Liver (tissue), 9 donors: Measurements from ENCODE around the gene ATP10A. TPM values are rescaled to one million over a fixed set of nuclear protein-coding genes. Genes with fewer than 3 reads are reported as not detected.

ENCODE experiments used
- DNase-seq: peaks from one replicate; pipeline ENCODE4 v3.0.0-alpha.2; 2017; ENCODE audit warnings: low spot score
- H3K27ac ChIP-seq, 2 donors: one replicate each; pipeline ENCODE4 v1.7.0; 2013; ENCODE audit warnings: inconsistent platforms in 2 of 2, low read length in 2 of 2, control low read depth in 1 of 2, low read depth in 1 of 2, mild to moderate bottlenecking in 1 of 2
- H3K27me3 ChIP-seq, 4 donors: one replicate each; pipeline versions ENCODE4 v1.6.1 to v1.7.0; 2013; ENCODE audit warnings: low read length in 3 of 4, inconsistent platforms in 1 of 4, mild to moderate bottlenecking in 1 of 4, moderate library complexity in 1 of 4; ENCODE audit not compliant: control insufficient read depth in 4 of 4, insufficient read depth in 4 of 4
- H3K36me3 ChIP-seq, 4 donors: one replicate each; pipeline versions ENCODE4 v1.6.1 to v1.7.0; 2013; ENCODE audit warnings: low read length in 3 of 4, mild to moderate bottlenecking in 3 of 4, low read depth in 1 of 4, moderate library complexity in 1 of 4; ENCODE audit not compliant: control insufficient read depth in 4 of 4, insufficient read depth in 3 of 4
- H3K4me1 ChIP-seq, 4 donors: one replicate each; pipeline versions ENCODE4 v1.6.1 to v1.7.0; 2013; ENCODE audit warnings: low read length in 3 of 4, mild to moderate bottlenecking in 3 of 4, moderate library complexity in 1 of 4; ENCODE audit not compliant: control insufficient read depth in 4 of 4, insufficient read depth in 4 of 4
- H3K4me3 ChIP-seq, 3 donors: one replicate each; pipeline versions ENCODE4 v1.6.1 to v1.7.0; 2013; ENCODE audit warnings: low read length in 3 of 3, control low read depth in 1 of 3, low read depth in 1 of 3, mild to moderate bottlenecking in 1 of 3
- H3K9ac ChIP-seq, 2 donors: one replicate each; pipeline ENCODE4 v1.7.0; 2013; ENCODE audit warnings: low read length in 2 of 2, mild to moderate bottlenecking in 2 of 2, moderate library complexity in 2 of 2, control low read depth in 1 of 2, low read depth in 1 of 2
- H3K9me3 ChIP-seq, 4 donors: one replicate each; pipeline versions ENCODE4 v1.6.1 to v1.7.0; 2013; ENCODE audit warnings: low read length in 3 of 4; ENCODE audit not compliant: control insufficient read depth in 4 of 4
- EGR1 ChIP-seq, 2 donors: IDR thresholded peaks; 2 replicates each; pipeline ENCODE4 v1.6.1; 2016 to 2018; ENCODE audit warnings: antibody characterized with exemption in 2 of 2, low read depth in 2 of 2
- FOXA1 ChIP-seq: IDR thresholded peaks from 2 replicates; pipeline ENCODE4 v1.6.1; 2016; ENCODE audit warnings: antibody characterized with exemption
- FOXA2 ChIP-seq: IDR thresholded peaks from 2 replicates; pipeline ENCODE4 v1.6.1; 2016; ENCODE audit warnings: antibody characterized with exemption
- GABPA ChIP-seq, 2 donors: IDR thresholded peaks in 1 of 2; conservative IDR thresholded peaks in 1 of 2; 2 replicates each; pipeline ENCODE4 v1.6.1; 2016; ENCODE audit warnings: antibody characterized with exemption in 2 of 2, mild to moderate bottlenecking in 1 of 2, moderate library complexity in 1 of 2
- JUND ChIP-seq, 2 donors: IDR thresholded peaks; 2 replicates each; pipeline ENCODE4 v1.6.1; 2016; ENCODE audit warnings: antibody characterized with exemption in 2 of 2
- MAX ChIP-seq: IDR thresholded peaks from 2 replicates; pipeline ENCODE4 v1.6.1; 2016; ENCODE audit warnings: antibody characterized with exemption
- NR2F2 ChIP-seq: IDR thresholded peaks from 2 replicates; pipeline ENCODE4 v1.6.1; 2016; ENCODE audit warnings: antibody characterized with exemption
- RXRA ChIP-seq, 2 donors: IDR thresholded peaks; 2 replicates each; pipeline ENCODE4 v1.6.1; 2017 to 2018; ENCODE audit warnings: antibody characterized with exemption in 2 of 2, mild to moderate bottlenecking in 1 of 2
- SP1 ChIP-seq: IDR thresholded peaks from 2 replicates; pipeline ENCODE4 v1.6.1; 2018; ENCODE audit warnings: antibody characterized with exemption, mild to moderate bottlenecking
- TAF1 ChIP-seq: conservative IDR thresholded peaks from 2 replicates; pipeline ENCODE4 v1.6.1; 2016; ENCODE audit warnings: antibody characterized with exemption, mild to moderate bottlenecking
- whole genome bisulfite sequencing: extraction: QIAGEN DNeasy Blood & Tissue Kit; methylation state at CpG from one replicate; pipeline ENCODE4 v1.1.7; 2013; 5-methylcytosine and 5-hydroxymethylcytosine counted together
- polyA plus RNA-seq, 2 donors: library from polyadenylated mRNA; stranded (reverse) in 1 of 2; unstranded in 1 of 2; fragments of 200-250 nt in 1 of 2; fragments of >200 nt in 1 of 2; fragmentation: Nextera tagmentation in 1 of 2; extraction: Ambion mirVana in 1 of 2; gene quantifications; one replicate each; pipeline versions ENCODE4 v1.2.1 to v1.2.3, GENCODE V29; 2013 to 2015
- total RNA-seq, 2 donors: library from RNA; depleted of rRNA; stranded (reverse); fragments of >200 nt; gene quantifications; one replicate each; pipeline ENCODE4 v1.2.3, GENCODE V29; 2014
- TF ChIP-seq, protein P1 (sequence below): IDR thresholded peaks from 2 replicates; pipeline ENCODE4 v1.6.1; 2016; ENCODE audit warnings: antibody characterized with exemption, mild to moderate bottlenecking
- TF ChIP-seq, protein P2 (sequence below): IDR thresholded peaks from 2 replicates; pipeline ENCODE4 v1.6.1; 2016; ENCODE audit warnings: antibody characterized with exemption
- TF ChIP-seq, protein P3 (sequence below): IDR thresholded peaks from 2 replicates; pipeline ENCODE4 v1.6.1; 2016; ENCODE audit warnings: antibody characterized with exemption
- donor health status: healthy.
- donor health status: healthy.
- donor health status: healthy.
- donor health status: healthy.
- donor health status: healthy.

The ATP10A gene
- total and polyA plus RNA-seq, 4 donors, result 0.22 to 1.8 (median 0.39) TPM

- H3K9me3 ChIP-seq, result no peaks in the 10 kb centered on the region
- TF ChIP-seq FOXA1 (no peak), JUND (IDR thresholded peaks at IDR 0.05) (no peak), FOXA2 (no peak), GABPA (IDR thresholded peaks at IDR 0.05 in 1 of 2, conservative IDR thresholded peaks at IDR 0.05 in 1 of 2) (no peak), EGR1 (IDR thresholded peaks at IDR 0.05; ENCODE audit: low read depth in 2 of 2) (no peak), NR2F2 (no peak), SP1 (no peak), MAX (no peak), TAF1 (no peak), RXRA (IDR thresholded peaks at IDR 0.05) (no peak)
- TF ChIP-seq, protein P1, sequence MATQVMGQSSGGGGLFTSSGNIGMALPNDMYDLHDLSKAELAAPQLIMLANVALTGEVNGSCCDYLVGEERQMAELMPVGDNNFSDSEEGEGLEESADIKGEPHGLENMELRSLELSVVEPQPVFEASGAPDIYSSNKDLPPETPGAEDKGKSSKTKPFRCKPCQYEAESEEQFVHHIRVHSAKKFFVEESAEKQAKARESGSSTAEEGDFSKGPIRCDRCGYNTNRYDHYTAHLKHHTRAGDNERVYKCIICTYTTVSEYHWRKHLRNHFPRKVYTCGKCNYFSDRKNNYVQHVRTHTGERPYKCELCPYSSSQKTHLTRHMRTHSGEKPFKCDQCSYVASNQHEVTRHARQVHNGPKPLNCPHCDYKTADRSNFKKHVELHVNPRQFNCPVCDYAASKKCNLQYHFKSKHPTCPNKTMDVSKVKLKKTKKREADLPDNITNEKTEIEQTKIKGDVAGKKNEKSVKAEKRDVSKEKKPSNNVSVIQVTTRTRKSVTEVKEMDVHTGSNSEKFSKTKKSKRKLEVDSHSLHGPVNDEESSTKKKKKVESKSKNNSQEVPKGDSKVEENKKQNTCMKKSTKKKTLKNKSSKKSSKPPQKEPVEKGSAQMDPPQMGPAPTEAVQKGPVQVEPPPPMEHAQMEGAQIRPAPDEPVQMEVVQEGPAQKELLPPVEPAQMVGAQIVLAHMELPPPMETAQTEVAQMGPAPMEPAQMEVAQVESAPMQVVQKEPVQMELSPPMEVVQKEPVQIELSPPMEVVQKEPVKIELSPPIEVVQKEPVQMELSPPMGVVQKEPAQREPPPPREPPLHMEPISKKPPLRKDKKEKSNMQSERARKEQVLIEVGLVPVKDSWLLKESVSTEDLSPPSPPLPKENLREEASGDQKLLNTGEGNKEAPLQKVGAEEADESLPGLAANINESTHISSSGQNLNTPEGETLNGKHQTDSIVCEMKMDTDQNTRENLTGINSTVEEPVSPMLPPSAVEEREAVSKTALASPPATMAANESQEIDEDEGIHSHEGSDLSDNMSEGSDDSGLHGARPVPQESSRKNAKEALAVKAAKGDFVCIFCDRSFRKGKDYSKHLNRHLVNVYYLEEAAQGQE, result no peak
- TF ChIP-seq, protein P2, sequence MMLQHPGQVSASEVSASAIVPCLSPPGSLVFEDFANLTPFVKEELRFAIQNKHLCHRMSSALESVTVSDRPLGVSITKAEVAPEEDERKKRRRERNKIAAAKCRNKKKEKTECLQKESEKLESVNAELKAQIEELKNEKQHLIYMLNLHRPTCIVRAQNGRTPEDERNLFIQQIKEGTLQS, result no peak
- TF ChIP-seq, protein P3, sequence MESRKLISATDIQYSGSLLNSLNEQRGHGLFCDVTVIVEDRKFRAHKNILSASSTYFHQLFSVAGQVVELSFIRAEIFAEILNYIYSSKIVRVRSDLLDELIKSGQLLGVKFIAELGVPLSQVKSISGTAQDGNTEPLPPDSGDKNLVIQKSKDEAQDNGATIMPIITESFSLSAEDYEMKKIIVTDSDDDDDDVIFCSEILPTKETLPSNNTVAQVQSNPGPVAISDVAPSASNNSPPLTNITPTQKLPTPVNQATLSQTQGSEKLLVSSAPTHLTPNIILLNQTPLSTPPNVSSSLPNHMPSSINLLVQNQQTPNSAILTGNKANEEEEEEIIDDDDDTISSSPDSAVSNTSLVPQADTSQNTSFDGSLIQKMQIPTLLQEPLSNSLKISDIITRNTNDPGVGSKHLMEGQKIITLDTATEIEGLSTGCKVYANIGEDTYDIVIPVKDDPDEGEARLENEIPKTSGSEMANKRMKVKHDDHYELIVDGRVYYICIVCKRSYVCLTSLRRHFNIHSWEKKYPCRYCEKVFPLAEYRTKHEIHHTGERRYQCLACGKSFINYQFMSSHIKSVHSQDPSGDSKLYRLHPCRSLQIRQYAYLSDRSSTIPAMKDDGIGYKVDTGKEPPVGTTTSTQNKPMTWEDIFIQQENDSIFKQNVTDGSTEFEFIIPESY, result no peak
- 85% methylated on average over 9 of the region's 9 CpGs for WGBS
- no peaks in the 10 kb centered on the region for H3K4me1 ChIP-seq
- DNase-seq, result no peak
- H3K9ac ChIP-seq, result no peak overlapping the region
- H3K27ac ChIP-seq, result no peak overlapping the region
- H3K4me3 ChIP-seq, result no peak overlapping the region
- no peaks in the 10 kb centered on the region for H3K36me3 ChIP-seq
- no peaks in the 10 kb centered on the region for H3K27me3 ChIP-seq
These were observed 68.1 kb downstream of the ATP10A start for GRCh38 chr15:25795061-25795460.

DNA sequence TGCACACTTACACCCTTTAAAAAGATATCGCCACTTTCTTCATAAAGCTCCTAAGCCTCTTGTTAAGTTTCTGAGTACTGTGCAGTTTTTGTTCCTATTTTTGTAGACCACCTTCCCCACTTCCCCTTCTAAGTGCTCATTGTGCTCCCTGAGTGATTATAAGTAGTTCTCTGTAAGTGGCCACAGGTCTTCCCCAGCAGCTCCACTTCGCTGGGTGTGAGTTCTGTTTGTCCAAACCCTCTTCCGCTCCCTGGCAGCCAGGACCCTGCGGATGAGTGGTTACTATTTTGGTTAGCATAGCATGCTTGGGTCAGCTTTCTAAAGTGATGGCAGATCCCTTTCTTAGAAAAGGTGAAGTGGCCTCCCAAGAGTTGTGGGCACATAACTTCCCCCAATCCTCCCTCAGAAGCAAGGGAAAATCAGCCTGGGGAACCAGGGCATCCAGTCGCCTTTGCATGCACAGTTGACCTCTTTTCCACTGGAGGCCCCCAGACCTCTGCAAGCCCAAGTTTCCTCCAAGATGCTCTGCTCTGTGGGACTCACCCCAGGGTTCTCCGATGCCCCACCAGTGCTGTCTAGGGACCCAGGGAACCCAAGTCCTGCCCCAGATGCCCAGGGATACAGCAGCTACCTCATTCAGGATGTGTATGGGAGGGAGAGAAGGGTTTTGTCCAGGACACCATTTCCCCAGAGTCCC lies 69.6 kb downstream of the ATP10A start:
- Histone ChIP-seq H3K36me3 (no peaks in the 10 kb centered on the region), H3K9me3 (no peaks in the 10 kb centered on the region)
- 80% methylated on average over 6 of the region's 6 CpGs for WGBS

More for the DNA sequence above, 69.6 kb downstream of the ATP10A start:
- TF ChIP-seq, protein P1, result no peak
- TF ChIP-seq, protein P3, result no peak
- Histone ChIP-seq H3K9ac (no peak overlapping the region), H3K4me1 (no peaks in the 10 kb centered on the region), H3K27me3 (no peaks in the 10 kb centered on the region), H3K27ac (no peak overlapping the region), H3K4me3 (no peak overlapping the region)
- DNase-seq, result no peak
